Coronary artery (tissue), 2 donors: ENCODE measurements around the gene TESK2.
"Not testable (repeated sequence)": the region's sequence is repeated elsewhere in the genome, so short reads cannot be mapped to it uniquely, and the experiment has no call there.

ENCODE experiments used
- DNase-seq: peaks from one replicate; pipeline ENCODE4 v3.0.0-alpha.2; 2017; ENCODE audit warnings: low spot score
- H3K27ac ChIP-seq, 2 donors: fragments of 200-600 bp; sonication (generic); one replicate each; pipeline ENCODE4 v1.5.1; 2016 to 2019
- H3K4me3 ChIP-seq: fragments of 200-600 bp; sonication (generic); 2 replicates; pipeline ENCODE4 v1.5.1; 2016; ENCODE audit warnings: mild to moderate bottlenecking, moderate library complexity
- TF ChIP-seq, protein P1 (sequence below): fragments of 200-600 bp; sonication (generic); IDR thresholded peaks from one replicate; pipeline ENCODE4 v1.5.1; 2019; ENCODE audit warnings: antibody characterized with exemption

Gene TESK2

DNA sequence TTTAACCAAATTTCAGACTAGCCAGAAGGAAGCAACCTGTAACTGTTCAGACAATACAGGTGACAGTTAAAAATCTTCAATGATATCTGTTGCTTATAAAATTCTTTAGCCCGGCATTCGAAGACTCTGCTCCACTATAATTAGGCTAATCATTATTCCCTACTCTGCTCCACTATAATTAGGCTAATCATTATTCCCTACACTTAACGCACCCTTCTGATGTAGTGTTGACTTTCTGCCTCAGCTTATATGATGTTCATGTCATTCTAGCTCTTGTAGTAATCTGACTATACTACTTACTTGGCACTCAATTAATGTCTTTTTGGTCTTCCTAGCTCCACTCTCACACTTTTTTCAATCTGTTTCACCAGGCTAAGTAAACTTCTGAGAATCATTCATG, 13.3 kb downstream of the TESK2 start:
- no peak for DNase-seq
- TF ChIP-seq, protein P1, sequence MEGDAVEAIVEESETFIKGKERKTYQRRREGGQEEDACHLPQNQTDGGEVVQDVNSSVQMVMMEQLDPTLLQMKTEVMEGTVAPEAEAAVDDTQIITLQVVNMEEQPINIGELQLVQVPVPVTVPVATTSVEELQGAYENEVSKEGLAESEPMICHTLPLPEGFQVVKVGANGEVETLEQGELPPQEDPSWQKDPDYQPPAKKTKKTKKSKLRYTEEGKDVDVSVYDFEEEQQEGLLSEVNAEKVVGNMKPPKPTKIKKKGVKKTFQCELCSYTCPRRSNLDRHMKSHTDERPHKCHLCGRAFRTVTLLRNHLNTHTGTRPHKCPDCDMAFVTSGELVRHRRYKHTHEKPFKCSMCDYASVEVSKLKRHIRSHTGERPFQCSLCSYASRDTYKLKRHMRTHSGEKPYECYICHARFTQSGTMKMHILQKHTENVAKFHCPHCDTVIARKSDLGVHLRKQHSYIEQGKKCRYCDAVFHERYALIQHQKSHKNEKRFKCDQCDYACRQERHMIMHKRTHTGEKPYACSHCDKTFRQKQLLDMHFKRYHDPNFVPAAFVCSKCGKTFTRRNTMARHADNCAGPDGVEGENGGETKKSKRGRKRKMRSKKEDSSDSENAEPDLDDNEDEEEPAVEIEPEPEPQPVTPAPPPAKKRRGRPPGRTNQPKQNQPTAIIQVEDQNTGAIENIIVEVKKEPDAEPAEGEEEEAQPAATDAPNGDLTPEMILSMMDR, result no peak
- H3K27ac ChIP-seq, result no peak overlapping the region
- H3K4me3 ChIP-seq, result no peak overlapping the region

DNA sequence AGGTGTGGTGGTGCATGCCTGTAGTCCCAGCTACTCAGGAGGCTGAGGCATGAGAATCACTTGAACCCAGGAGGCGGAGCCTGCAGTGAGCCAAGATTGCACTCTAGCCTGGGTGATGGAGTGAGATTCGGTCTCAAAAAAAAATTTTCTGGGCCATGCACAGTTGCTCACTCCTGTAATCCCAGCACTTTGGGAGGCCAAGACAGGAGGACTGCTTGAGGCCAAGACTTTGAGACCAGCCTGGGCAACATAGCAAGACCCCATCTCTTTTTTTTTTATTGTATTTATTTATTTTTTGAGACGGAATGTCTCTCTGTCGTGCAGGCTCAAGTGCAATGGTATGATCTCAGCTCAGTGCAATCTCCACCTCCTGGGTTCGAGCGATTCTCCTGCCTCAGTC, 16.8 kb downstream of the TESK2 start:
- H3K4me3 ChIP-seq, result not testable (repeated sequence)

DNA sequence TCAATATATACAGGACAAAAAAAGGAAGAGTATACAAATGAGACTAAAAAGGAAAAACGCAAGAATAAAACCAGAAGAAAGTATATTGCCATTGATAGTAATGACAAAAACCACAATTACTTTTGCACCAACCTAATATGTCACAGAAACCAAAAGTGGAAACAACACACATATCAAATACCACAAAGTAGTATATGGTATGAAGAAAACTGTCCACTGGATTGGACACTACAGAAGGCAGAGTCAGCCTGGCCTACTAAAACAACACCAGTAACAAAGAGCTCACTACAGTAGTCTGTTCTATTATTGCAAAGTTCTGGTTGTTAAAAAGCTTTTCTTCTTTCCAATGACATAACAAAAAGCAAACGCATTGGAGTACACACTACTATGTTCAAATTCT, 17.7 kb downstream of the TESK2 start:
- H3K4me3 ChIP-seq, result no peak overlapping the region
- no peak for DNase-seq
- TF ChIP-seq, protein P1, result no peak

More for the DNA sequence above, 16.8 kb downstream of the TESK2 start:
- not testable (repeated sequence) for H3K27ac ChIP-seq, DNase-seq

DNA sequence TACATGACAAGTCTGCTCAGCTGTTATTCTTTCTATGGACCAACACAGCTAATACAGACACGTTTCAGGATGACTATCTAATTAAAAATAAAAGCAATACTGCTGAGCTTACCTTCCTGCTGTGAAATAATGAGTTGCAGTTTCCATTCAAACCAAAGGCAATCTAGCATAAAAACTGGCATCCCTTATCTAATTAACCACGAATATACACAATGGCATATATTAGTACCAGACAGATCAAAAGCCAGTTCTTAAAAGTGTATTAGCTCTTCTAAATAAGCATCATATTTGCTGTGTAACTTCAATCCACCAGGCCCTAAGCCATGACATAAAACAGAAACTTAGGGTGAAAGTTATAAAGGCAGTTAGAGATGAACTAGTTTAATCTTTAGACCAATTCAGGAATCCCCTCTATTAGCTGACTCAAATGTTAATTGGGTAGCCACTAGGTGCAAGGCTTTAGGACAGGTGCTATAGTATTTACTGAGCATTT, 20.6 kb downstream of the TESK2 start:
- Histone ChIP-seq H3K4me3 (no peak overlapping the region), H3K27ac (no peak overlapping the region)
- TF ChIP-seq, protein P1, result no peak
- DNase-seq, result no peak

More for the DNA sequence above, 17.7 kb downstream of the TESK2 start:
- H3K27ac ChIP-seq, result no peak overlapping the region

DNA sequence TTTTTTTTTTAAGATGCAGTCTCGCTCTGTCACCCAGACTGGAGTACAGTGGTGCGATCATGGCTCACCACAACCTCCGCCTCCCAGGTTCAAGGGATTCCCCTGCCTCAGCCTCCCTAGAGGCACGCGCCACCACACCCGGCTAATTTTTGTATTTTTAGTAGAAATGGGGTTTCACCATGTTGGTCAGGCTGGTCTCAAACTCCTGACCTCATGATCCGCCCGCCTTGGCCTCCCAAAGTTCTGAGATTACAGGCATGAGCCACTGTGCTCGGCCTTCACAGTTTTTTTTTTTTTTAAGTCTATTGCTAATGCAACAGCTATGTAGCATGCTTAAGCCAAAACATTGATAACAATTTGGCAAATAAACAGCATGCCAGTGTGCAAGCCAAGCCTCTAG, 23.6 kb downstream of the TESK2 start:
- H3K4me3 ChIP-seq, H3K27ac ChIP-seq, DNase-seq: not testable (repeated sequence)

DNA sequence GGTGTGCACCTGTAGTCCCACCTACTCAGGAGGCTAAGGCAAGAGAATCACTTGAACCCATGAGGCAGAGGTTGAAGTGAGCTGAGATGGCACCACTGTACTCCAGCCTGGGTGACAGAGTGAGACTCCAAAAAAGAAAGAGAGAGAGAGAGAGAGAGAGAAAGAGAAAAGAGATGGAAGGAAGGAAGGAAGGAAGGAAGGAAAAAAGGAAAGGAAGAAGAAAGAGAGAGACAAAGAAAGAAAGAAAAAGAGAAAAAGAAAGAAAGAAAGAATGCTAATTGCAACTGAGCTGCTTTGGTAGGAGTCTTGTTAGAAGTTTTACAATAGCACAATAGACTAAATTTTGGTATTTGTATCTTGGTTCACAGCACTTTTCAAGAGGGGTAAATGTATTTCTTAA, 25.7 kb downstream of the TESK2 start:
- no peak overlapping the region for H3K4me3 ChIP-seq
- TF ChIP-seq, protein P1, result no peak
- no peak for DNase-seq
- H3K27ac ChIP-seq, result no peak overlapping the region

DNA sequence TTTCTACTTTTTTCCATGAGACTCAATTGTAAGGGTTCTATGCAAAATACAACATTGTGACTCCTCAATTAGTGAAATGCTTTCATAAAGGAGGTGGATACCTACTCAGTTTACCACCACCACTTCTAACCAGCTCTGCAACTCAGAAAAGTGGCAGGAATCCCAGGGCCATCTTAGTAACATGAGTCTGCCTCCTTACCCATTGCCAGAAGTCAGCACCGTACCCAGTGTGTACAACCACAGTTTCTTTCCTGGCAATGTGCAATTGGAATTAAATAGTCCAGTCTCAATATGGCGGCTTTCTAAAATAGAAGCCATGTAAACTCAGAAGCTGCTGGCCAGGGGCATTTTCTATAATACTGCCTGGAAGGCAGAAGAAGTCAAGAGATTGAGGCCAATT, 32.1 kb downstream of the TESK2 start:
- no peak overlapping the region for H3K4me3 ChIP-seq
- no peak overlapping the region for H3K27ac ChIP-seq
- TF ChIP-seq, protein P1, result no peak
- DNase-seq, result no peak

DNA sequence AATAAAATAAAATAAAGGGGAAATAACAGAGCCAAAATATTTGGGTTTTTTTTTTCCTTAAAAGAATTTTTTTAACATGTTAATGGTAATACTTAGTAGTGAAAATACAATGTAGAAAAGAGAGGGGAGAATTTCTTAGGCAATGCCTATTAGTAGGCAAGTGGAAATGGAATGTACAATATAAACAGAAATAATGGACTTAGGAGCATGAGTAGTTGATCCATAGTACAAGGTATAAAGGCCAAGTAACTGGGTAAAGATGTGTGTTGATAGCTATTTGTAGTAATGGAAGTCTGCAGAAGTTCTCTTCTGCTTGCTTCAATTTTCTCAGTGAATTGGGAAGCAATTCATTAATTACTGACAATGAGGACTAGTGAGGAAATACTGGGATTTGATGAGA, 34.4 kb downstream of the TESK2 start:
- DNase-seq, result no peak
- no peak overlapping the region for H3K27ac ChIP-seq
- TF ChIP-seq, protein P1, result no peak
- no peak overlapping the region for H3K4me3 ChIP-seq
